GM12878 (cell line): ENCODE measurements around the gene PLA2G4E. TPM values are rescaled to one million over a fixed set of nuclear protein-coding genes. Genes with fewer than 3 reads are reported as not detected.
A peak's percentile ranks its signal among the peaks of the same experiment; 100 is the strongest.

Source experiments
- CHD2 ChIP-seq: IDR thresholded peaks from 2 replicates; pipeline ENCODE4 v1.6.1; 2011; ENCODE audit warnings: low read depth, low read length, improper control_type of control experiment, borderline replicate concordance
- LARP7 ChIP-seq: fragments of 450-650 bp; IDR thresholded peaks from 2 replicates; pipeline ENCODE4 v1.6.1; 2017; ENCODE audit warnings: mild to moderate bottlenecking
- MAX ChIP-seq: IDR thresholded peaks from 2 replicates; pipeline ENCODE4 v1.6.1; 2012; ENCODE audit warnings: low read depth, low read length, improper control_type of control experiment
- NR2C2 ChIP-seq: IDR thresholded peaks from 2 replicates; pipeline ENCODE4 v1.6.1; 2011; ENCODE audit warnings: borderline replicate concordance, low read depth; ENCODE audit not compliant: control insufficient read depth, insufficient read length
- NR2F1 ChIP-seq: fragments of 450-650 bp; conservative IDR thresholded peaks from 2 replicates; pipeline ENCODE4 v1.6.1; 2017; ENCODE audit warnings: mild to moderate bottlenecking
- NRF1 ChIP-seq: conservative IDR thresholded peaks from 2 replicates; pipeline ENCODE4 v1.6.1; 2011; ENCODE audit warnings: mild to moderate bottlenecking, low read depth, low read length, improper control_type of control experiment
- PML ChIP-seq: IDR thresholded peaks from 2 replicates; pipeline ENCODE4 v1.6.1; 2012; ENCODE audit warnings: low read length, inconsistent platforms
- POLR2AphosphoS2 ChIP-seq: IDR thresholded peaks from 2 replicates; pipeline ENCODE4 v1.6.1; 2011; ENCODE audit warnings: low read depth, mild to moderate bottlenecking, low read length, improper control_type of control experiment, moderate library complexity
- POU2F2 ChIP-seq: IDR thresholded peaks from 3 replicates; pipeline ENCODE4 v1.6.1; 2011; ENCODE audit warnings: low read depth, mild to moderate bottlenecking, low read length, borderline replicate concordance
- SMAD1 ChIP-seq: fragments of 450-650 bp; IDR thresholded peaks from 2 replicates; pipeline ENCODE4 v1.6.1; 2018; ENCODE audit warnings: mild to moderate bottlenecking, low read depth; ENCODE audit not compliant: partially characterized antibody
- SMAD5 ChIP-seq: IDR thresholded peaks from 2 replicates; pipeline ENCODE4 v1.6.1; 2016; ENCODE audit warnings: antibody characterized with exemption, low read depth
- SMC3 ChIP-seq: IDR thresholded peaks from 2 replicates; pipeline ENCODE4 v1.6.1; 2011; ENCODE audit warnings: low read length, improper control_type of control experiment, borderline replicate concordance
- STAT1 ChIP-seq: fragments of 450-650 bp; conservative IDR thresholded peaks from 2 replicates; pipeline ENCODE4 v1.6.1; 2014; ENCODE audit warnings: antibody characterized with exemption, mild to moderate bottlenecking
- STAT3 ChIP-seq: IDR thresholded peaks from 2 replicates; pipeline ENCODE4 v1.6.1; 2011; ENCODE audit warnings: low read depth, low read length, improper control_type of control experiment
- TAF1 ChIP-seq: IDR thresholded peaks from 2 replicates; pipeline ENCODE4 v1.6.1; 2011; ENCODE audit warnings: mild to moderate bottlenecking, low read depth, low read length, borderline replicate concordance
- TARDBP ChIP-seq: IDR thresholded peaks from 2 replicates; pipeline ENCODE4 v1.6.1; 2016; ENCODE audit warnings: borderline replicate concordance
- USF1 ChIP-seq: IDR thresholded peaks from 2 replicates; pipeline ENCODE4 v1.6.1; 2011; ENCODE audit warnings: borderline replicate concordance, low read depth, mild to moderate bottlenecking, moderate library complexity, mixed read lengths, low read length; ENCODE audit not compliant: insufficient read depth; ENCODE audit errors: extremely low read length
- USF2 ChIP-seq: IDR thresholded peaks from 2 replicates; pipeline ENCODE4 v1.6.1; 2011; ENCODE audit warnings: low read depth, low read length, improper control_type of control experiment, borderline replicate concordance
- ZBTB40 ChIP-seq: fragments of 450-650 bp; IDR thresholded peaks from 2 replicates; pipeline ENCODE4 v1.6.1; 2016; ENCODE audit warnings: mild to moderate bottlenecking, moderate library complexity, borderline replicate concordance
- ZNF687 ChIP-seq: fragments of 450-650 bp; IDR thresholded peaks from 2 replicates; pipeline ENCODE4 v1.6.1; 2017; ENCODE audit warnings: mild to moderate bottlenecking, moderate library complexity
- polyA plus RNA-seq, 11 experiments: library from polyadenylated mRNA; depleted of rRNA in 4 of 11; unstranded in 6 of 11; stranded (reverse) in 5 of 11; fragments of >200 nt; fragmentation: Nextera tagmentation in 4 of 11; fragmentation: Illumina TruSeq in 1 of 11; extraction: Ambion mirVana in 4 of 11; extraction: Trizol in 1 of 11; gene quantifications; 1 replicate in 1 of 11; 2 replicates in 10 of 11; pipeline versions ENCODE4 v1.2.1 to v1.2.3, GENCODE V29; 2011 to 2016; ENCODE audit warnings: inconsistent platforms in 2 of 11, missing spikeins in 2 of 11, low read depth in 1 of 11
- total RNA-seq, 4 experiments: library from RNA; depleted of rRNA in 3 of 4; stranded (reverse); fragments of >200 nt in 3 of 4; fragmentation: Illumina TruSeq in 1 of 4; extraction: Trizol in 1 of 4; gene quantifications; 2 replicates each; pipeline versions ENCODE4 v1.2.1 to v1.2.3, GENCODE V29; 2013 to 2021

The PLA2G4E gene
- total and polyA plus RNA-seq, 10 of the 15 experiments (the other 5 are each of a cell fraction or from before 2014, with no cell fraction given), result 0.05 to 0.32 (median 0.06) TPM; not detected in 5

- TF ChIP-seq STAT3 (no peak), NR2F1 (peak; percentile 53), POLR2AphosphoS2 (no peak), NRF1 (no peak), POU2F2 (peak; percentile 81; the same call in 1 of the 3 replicates), SMAD5 (no peak), ZBTB40 (no peak), USF1 (no peak), SMAD1 (peak; percentile 58), SMC3 (no peak), TARDBP (no peak), STAT1 (no peak), USF2 (no peak), LARP7 (no peak), NR2C2 (no peak), ZNF687 (peak; percentile 62), MAX (no peak), TAF1 (peak; percentile 68; the same call in 1 of the 2 replicates), CHD2 (0 out of 2 replicates have a peak, but pooled peaks have one; percentile 26), PML (peak; percentile 48; the same call in 1 of the 2 replicates)
These were observed 50.9 kb downstream of the PLA2G4E start (continued) for GRCh38 chr15:41969851-41970431.
